T follicular helper cell (primary cell): ENCODE results near the gene ENSA.
A peak's percentile ranks its signal among the peaks of the same experiment; 100 is the strongest.
"Not testable (repeated sequence)": the region's sequence is repeated elsewhere in the genome, so short reads cannot be mapped to it uniquely, and the experiment has no call there.

ENCODE experiments used
- DNase-seq: peaks from one replicate; pipeline ENCODE4 v3.0.0-alpha.2; 2020; ENCODE audit warnings: low read depth
- total RNA-seq, 2 experiments: gene quantifications; one replicate each; lab custom pipeline; 2026; lab: John Stamatoyannopoulos, UW

Gene ENSA, protein sequence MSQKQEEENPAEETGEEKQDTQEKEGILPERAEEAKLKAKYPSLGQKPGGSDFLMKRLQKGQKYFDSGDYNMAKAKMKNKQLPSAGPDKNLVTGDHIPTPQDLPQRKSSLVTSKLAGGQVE
- 137 to 180 reads per million in 2 experiments for total RNA-seq

DNA sequence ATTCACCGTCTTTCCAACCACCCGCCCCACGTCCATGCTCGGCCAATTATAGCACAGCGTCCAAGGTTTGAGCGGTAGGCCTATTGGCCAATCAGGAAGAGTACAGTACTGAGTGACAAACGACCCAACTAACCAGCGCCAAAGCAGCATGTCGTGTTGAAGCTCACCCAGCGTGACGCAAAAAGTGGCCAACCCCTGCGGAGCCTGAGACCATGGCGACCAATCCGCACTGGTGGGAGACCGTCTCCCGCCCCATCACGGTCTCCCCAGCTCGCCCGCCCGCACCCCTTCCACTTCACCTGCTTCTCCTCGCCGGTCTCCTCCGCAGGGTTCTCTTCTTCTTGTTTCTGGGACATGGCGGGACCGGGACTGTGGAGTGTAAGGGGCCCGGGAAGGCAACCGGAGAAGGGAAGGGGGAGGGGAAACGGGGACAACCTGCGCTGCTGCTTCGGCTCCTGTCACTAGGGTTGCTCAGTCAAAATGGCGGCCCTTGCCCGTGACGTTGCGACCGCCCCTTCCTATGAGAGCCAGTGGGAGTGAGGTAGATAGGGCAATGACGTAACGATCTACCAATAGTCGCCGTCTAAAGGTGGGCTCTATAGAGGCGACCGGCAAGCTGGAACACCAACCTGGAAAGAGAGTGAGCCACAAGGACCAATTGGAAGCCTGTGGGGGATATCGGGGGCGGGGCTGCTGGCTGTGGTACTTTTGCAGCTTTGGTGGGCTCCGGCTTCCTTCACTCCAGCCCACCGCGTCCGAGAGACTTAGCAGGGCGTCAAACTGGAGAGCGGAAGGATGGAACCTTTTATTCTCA is at the start of gene ENSA:
TSS of gene ENSA (minus strand) at position 498 of the 814 bp plus-strand sequence. CDS start at position 356, 142 bp downstream.
- DNase-seq, result peak; percentile 94

DNA sequence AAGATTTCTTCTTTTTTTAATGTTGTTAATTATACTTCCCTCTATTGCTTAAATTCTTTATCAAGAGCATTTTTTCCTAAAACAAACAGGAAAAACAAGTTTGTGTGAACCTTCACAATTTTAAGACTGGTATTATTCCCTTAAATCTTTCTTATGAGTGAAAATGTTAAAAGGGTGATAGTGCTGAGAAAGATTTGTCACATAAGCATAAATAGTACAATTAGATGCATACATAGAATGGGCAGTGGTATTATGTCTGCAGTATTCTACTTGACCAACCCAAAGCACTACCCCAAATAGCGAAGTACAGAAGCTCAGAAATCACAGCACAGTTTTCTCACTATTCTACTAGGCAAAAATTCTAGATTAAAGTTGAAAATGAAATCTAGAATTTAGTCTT is 49.6 kb upstream of the ENSA start:
- no peak for DNase-seq

DNA sequence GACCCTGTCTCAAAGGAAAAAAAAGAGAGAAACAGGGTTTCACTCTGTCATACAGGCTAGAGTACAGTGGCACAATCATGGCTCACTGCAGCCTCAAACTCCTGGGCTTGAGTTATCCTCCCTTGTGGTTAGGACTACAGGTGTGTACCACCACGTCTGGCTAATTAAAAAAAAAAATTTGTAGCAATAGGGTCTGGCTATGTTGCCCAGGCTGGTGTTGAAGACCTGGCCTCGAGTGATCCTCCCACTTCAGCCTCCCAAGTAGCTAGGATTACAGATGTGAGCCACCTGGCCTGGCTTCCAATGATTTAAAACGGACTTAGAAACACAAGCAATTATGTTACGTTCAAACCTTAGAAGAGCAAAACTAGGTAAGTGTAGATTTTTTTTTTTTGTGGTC is 45.5 kb upstream of the ENSA start:
- DNase-seq, result no peak

DNA sequence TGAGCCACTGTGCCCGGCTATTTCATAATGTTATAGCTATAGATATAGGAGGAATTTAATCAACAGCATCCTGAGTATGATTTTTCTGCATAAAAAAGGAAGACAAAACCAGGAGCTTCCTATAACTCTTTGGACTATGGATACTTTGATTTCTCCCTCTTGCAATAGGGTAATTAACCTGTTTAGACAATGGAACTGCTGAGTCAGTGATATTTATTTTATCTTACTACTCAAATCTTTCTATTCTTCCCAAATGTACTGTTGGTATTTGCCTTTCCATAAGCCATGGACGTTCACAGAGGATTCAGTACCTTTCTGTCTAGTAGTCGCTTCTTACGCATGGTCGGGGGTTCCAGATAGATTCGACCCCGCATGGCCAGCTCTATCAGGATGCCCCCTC is 33.9 kb upstream of the ENSA start:
- no peak for DNase-seq

DNA sequence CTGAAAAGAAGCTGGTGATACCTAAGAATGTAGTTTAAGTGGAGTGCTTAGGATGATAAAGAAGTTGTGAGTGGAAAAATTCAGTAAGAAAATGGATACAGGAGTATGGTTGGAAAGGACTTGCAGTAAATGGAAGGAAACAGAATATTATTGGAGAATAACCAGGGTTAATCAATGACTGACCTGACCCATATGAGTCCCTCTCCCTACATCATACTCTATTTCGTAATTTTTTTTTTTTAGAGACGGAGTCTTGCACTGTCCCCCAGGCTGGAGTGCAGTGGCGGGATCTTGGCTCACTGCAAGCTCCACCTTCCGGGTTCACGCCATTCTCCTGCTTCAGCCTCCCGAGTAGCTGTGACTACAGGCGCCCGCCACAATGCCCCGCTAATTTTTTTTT is 33.4 kb upstream of the ENSA start:
- DNase-seq, result no peak

DNA sequence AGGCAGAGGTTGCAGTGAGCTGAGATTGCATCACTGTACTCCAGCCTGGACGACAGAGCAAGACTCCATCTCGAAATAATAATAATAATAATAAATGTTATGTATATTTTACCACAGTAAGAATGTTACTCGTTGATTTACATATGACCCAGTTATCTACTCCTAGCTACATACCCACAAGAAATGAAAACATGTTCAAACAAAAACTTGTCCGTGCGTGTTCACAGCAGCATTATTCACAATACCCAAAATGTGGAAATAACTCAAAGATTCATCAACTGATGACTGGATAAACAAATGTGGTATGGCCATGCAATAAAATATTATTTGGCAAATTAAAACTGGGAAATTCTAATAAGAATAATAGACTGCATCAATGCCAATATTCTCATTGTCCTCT is 31.7 kb upstream of the ENSA start:
- DNase-seq, result no peak

DNA sequence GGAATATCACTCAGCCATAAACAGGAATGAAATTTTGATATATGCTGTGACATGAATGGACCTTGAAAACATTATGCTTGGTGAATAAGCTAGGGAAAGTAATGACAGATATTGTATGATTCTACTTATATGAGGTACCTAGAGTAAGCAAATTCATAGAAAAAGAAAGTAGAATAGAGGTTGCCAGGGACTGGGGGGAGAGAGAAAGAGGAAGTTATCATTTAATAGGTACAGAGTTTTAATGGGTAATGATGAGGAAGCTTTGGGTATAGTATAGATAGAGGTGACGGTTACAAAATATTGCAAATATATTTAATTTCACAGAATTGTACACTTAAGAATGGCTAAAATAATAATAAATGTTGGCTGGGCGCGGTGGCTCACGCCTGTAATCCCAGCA is 31.2 kb upstream of the ENSA start:
- DNase-seq, result no peak

DNA sequence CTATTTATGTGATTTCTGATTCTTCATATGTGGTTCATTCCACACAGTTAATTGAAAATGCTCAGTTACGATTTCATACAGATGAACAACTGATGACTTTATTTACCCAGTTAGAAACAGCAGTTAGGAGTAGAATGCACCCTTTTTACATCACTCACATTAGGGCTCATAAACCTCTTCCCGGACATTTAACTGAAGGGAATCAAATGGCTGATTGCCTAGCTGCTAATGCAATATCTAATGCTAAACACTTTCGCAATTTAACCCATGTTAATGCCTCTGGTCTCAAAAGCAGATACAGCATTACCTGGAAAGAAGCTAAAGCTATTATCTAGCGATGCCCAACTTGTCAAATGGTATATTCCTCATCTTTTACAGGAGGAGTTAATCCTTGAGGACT is 27.7 kb upstream of the ENSA start:
- not testable (repeated sequence) for DNase-seq

DNA sequence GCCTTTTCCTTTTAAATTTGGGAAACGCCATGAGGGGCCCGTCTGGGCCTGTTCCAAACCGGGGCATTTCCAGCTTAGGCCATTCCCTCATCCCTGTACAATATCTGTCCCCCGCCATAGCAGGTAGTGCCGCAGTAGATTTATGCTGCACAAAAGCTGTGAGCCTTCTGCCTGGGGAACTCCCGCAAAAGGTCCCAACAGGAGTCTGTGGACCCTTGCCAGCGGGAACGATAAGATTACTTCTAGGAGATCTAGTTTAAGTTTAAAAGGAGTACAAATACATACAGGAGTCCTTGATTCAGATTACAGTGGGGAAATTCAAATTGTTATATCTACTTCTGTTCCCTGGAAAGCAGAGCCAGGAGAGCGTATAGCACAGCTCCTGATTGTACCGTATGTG is 25.2 kb upstream of the ENSA start:
- DNase-seq, result not testable (repeated sequence)

DNA sequence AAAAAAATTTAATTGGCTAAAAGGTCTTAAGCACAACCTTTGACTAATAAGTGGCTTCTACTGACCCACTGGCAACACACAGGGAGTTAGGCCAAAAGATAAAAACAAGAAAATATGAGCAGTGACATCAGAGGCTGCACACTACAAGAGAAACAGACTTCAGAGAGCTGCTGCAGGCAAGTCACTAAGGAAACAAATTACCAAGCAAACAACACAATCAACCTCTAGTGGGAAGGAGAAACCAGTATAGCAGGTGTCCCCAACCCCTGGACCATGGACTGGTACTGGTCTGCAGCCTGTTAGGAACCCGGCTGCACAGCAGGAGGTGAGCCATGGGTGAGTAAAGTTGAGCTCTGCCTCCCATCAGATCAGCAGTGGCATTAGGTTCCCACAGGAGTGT is 20.8 kb upstream of the ENSA start:
- no peak for DNase-seq

DNA sequence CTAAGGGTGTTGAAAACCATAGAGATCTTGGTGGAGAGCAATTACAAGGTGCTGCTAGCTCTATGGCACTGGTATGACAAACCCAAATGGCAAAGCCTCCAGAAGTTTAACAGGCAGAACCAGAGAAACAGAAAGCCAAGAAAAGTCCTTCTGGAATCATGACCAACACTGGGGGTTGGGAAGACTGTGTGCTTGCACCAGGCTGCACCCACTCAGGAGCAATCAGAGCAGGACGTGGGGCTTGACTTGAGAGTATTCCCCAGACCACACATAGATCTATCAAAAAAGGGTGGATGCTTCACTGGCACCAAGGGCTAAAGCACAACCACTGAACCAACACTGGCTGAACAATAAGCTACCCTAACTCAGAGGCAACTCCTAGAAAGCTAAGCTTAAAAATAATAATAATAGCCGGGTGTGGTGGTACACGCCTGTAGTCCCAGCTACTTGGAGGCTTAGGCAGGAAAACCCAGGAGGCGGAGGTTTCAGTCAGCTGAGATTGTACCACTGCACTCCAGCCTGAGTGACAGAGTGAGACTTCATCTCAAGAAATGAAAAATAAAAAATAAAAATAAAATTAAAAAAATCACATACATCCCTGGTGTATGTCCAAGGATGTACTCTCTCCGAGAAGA is 20.1 kb upstream of the ENSA start:
- no peak for DNase-seq

DNA sequence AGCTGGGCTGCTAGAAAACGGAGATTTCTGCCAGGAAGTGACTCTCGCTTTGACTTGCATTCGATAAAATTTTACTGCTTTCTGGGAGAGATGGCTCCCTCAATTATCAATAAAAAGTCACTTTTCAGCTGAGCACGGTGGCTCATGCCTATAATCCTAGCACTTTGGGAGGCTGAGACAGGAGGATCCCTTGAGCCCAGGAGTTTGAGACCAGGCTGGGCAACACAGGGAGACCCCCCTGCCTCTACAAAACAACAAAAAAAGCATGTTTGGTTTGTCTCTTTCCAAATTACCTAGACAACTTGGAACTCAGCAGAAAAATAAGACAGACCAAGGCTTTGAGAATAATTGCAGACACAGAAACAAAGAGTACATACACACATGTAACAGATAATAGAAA is 12.9 kb upstream of the ENSA start:
- DNase-seq, result no peak

DNA sequence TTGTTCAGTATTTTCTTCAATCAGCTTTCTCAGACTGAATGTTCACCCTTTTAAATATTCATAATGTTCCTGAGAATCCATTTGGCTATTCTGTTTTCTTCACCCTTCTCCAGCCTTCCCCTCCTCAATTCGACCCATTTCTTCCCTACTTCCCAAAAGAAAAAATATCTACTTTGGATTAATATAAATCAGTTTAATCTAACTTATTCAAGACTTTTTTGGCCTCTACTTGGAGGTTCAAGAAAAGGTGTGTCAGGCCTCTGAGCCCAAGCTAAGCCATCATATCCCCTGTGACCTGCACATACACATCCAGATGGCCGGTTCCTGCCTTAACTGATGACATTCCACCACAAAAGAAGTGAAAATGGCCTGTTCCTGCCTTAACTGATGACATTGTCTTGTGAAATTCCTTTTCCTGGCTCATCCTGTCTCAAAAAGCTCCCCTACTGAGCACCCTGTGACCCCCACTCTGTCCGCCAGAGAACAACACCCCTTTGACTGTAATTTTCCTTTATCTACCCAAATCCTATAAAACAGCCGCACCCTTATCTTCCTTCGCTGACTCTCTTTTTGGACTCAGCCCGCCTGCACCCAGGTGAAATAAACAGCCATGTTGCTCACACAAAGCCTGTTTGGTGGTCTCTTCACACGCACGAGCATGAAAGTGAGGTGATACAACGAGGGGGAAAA is 11.9 kb upstream of the ENSA start:
- not testable (repeated sequence) for DNase-seq

DNA sequence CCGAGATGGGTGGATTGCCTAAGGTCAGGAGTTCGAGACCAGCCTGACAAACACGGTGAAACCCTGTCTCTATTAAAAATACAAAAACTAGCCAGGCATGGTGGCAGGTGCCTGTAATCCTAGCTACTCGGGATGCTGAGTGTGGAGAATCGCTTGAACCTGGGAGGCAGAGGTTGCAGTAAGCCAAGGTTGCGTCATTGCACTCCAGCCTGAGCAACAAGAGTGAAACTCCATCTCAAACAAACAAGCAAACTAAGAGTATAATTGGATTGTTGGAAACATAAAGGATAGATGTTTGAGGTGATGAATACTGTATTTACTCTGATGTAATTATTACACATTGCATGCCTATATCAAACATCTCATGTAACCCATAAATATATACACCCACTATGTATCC is 9.0 kb upstream of the ENSA start:
- DNase-seq, result not testable (repeated sequence)

DNA sequence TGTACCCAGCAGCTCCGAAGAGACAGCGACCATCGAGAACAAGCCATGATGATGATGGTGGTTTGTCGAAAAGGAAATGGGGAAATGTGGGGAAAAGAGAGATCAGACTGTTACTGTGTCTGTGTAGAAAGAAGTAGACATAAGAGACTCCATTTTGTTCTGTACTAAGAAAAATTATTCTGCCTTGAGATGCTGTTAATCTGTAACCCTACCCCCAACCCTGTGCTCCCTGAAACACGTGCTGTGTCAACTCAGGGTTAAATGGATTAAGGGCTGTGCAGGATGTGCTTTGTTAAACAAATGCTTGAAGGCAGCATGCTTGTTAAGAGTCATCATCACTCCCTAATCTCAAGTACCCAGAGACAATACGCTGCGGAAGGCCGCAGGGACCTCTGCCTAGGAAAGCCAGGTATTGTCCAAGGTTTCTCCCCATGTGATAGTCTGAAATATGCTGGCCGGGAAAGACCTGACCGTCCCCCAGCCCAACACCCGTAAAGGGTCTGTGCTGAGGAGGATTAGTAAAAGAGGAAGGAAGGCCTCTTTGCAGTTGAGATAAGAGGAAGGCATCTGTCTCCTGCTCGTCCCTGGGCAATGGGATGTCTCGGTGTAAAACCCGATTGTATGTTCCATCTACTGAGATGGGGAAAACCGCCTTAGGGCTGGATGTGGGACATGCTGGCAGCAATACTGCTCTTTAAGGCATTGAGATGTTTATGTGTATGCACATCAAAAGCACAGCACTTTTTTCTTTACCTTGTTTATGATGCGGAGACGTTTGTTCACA is 5.6 kb upstream of the ENSA start:
- DNase-seq, result not testable (repeated sequence)

DNA sequence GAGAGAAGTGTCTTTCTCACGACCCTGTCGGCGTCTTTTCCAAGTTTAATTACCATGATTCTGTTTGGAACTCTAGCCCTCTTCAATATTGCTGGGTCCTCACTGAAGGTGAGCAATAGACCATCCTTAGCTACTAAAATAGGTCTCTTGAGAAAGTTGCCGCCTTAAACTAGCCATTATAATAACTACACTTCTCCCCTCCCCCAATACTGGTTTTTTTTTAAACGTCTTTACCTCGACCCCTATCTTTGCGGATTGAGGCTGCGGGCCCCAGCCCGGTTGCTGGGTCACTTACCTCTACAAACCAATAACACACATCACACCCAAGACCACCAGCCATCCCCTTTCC is 672 bp downstream of the ENSA start:
- DNase-seq, result no peak

DNA sequence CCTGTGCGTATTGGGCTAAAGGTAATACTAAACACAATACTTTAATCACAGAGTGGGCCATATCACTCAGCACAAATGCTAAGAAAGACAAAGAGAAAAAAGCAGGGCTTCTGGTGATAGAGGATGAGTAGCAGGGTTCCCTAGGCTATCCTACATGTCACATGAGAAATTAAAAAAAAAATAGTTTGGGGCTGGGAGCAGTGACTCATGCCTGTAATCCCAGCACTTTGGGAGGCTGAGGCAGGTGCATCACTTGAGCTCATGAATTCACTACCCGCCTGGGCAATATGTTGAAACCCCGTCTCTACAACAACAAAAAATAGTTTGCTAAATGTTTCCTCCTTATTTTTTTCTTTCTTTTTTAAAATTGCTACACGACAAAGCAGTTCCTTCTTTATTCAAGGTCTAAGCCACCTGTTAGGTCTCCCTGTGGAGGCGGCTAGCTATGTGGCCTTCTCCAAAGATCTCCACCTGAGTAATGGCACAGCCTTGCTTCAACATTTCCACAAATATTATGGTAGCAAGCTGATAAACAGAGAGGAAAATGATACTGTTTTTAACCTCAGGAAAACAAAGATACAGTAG is 1.5 kb downstream of the ENSA start:
- no peak for DNase-seq

DNA sequence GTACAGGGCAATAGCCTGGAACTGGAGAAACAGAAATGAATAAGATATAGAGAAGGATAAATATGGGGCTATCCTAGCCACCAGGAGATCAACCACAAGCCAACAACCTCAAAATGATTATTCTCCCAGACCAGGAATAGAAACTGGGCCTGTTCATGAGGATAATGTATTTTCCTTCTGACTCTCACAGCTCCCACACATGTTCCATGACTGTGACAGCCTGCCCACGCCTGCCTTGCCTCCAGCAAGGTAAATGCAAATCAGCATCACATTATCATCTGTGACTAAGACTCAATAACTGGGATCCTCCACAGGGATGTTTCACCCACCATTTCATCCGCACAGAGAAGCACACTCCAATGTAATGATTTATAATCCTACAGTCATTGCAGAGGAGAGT is 3.3 kb downstream of the ENSA start:
- no peak for DNase-seq

DNA sequence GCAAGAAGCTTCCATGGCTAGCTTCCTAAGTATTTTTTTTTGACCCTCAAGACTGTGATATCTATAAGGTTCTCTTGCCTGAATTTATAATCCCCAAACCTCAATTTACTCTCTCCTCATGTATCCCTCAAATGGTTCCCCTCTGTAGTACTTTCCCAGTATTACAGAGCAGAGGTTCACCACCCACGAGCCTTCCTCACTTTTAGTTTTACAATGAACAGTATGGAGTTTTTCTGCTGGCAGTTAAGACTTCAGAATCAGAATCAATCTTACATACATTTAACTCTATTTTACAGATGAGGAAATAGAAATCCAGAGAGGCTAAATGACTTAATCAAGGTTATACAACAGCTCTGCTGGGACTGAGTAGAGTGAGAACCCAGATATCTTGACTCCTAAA is 4.9 kb downstream of the ENSA start:
- not testable (repeated sequence) for DNase-seq

DNA sequence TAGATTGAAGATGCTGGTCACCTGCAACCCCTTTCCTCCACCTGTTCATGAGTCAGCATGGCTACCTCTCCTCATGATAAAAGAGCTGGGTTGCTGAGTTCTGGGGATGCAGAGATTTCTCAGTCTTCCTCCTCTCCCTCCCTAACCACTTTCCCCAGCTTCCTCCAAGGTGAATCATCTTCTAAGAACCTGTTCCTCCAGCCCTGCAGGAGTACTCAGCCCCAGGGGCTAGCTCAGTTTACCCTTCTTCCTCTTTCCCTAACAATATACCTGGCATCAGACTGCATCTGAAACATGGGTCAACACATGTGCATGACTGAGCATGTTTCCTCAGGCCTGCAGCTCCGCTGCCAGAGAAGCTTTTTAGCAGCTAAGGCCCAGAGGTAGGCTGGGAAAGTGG is 5.3 kb downstream of the ENSA start:
- DNase-seq, result not testable (repeated sequence)

DNA sequence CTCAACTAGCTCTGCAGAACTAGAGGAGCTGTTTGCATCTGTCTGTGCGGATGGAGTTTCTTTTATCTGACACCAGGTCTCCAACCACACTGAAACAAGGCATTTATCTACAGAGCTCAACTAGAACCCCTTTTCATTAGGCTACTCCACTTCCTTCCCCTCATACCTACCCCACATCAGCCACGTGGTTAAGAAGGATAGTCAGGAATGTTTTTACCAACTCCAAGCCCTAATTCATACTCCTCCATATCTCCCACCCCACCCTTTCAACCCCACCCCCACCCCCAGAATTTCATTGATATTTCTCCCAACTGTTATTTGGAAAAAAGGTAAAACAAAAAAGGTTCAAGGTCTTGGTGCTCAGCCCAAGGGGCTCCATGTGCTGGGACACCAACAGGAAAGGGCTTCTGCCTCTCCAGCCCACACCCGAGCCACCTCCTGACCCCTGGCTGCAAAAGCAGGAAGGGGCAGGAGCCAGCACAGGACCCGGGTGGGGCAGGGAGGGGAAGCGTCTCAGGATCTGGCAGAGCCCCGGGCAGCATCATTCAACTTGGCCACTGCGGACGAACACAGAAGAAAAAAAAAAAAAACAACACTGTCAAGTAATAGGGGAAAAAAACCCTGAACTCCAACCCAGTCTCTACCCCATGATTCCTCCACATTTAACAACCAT is 7.0 kb downstream of the ENSA start:
- DNase-seq, result no peak
